NCI-H2029 treated with DMSO at 0.1 percent for 48 hours (cell line): ENCODE data around the gene EID3.

ENCODE experiments used
- DNase-seq: peaks from one replicate; lab custom pipeline; 2025; lab: John Stamatoyannopoulos, UW

The EID3 gene

GRCh38 chr12:104340177-104340576 lies 36.6 kb downstream of the EID3 start:
- DNase-seq: no peak

GRCh38 chr12:104340925-104341611 lies 37.5 kb downstream of the EID3 start:
- DNase-seq: no peak

GRCh38 chr12:104342147-104342546 lies 38.6 kb downstream of the EID3 start:
- DNase-seq: no peak

- DNase-seq: no peak
Observed at GRCh38 chr12:104342635-104343249, 39.2 kb downstream of the EID3 start.

GRCh38 chr12:104344682-104345081 lies 41.1 kb downstream of the EID3 start:
- DNase-seq: no peak

GRCh38 chr12:104345234-104346066 lies 41.9 kb downstream of the EID3 start:
- no peak for DNase-seq

GRCh38 chr12:104347374-104348075 lies 44.0 kb downstream of the EID3 start:
- DNase-seq: no peak

GRCh38 chr12:104348283-104348993 lies 44.9 kb downstream of the EID3 start:
- no peak for DNase-seq

GRCh38 chr12:104348994-104349494 lies 45.5 kb downstream of the EID3 start:
- no peak for DNase-seq

- no peak for DNase-seq
Observed at GRCh38 chr12:104350211-104351056, 46.9 kb downstream of the EID3 start.

GRCh38 chr12:104351057-104351983 lies 47.8 kb downstream of the EID3 start:
- DNase-seq: no peak

GRCh38 chr12:104352106-104352713 lies 48.7 kb downstream of the EID3 start:
- no peak for DNase-seq

- no peak for DNase-seq
Observed at GRCh38 chr12:104353012-104353981, 49.8 kb downstream of the EID3 start.

- DNase-seq: no peak
Observed at GRCh38 chr12:104354167-104354867, 50.8 kb downstream of the EID3 start.
